GM18526 (cell line): ENCODE data around the gene ABCG1.

Experiments used
- POLR2A ChIP-seq: IDR thresholded peaks from 3 replicates; pipeline ENCODE4 v1.6.1; 2011; ENCODE audit not compliant: insufficient read length; ENCODE audit errors: extremely low read depth

ABCG1 gene

GRCh38 chr21:42338729-42339715 is 120.1 kb downstream of the ABCG1 start:
- no peak for TF ChIP-seq POLR2A

- no peak for TF ChIP-seq POLR2A
Observed at GRCh38 chr21:42340187-42341050, 121.5 kb downstream of the ABCG1 start.

- no peak for TF ChIP-seq POLR2A
Observed at GRCh38 chr21:42341776-42342542, 123.0 kb downstream of the ABCG1 start.

- TF ChIP-seq POLR2A, result no peak
Observed at GRCh38 chr21:42343101-42343500, 124.2 kb downstream of the ABCG1 start.

- TF ChIP-seq POLR2A, result no peak
Observed at GRCh38 chr21:42343556-42343955, 124.6 kb downstream of the ABCG1 start.

- no peak for TF ChIP-seq POLR2A
Observed at GRCh38 chr21:42343963-42344510, 125.1 kb downstream of the ABCG1 start.

- TF ChIP-seq POLR2A, result no peak
Observed at GRCh38 chr21:42344631-42345030, 125.7 kb downstream of the ABCG1 start.

GRCh38 chr21:42346441-42346840 is 127.5 kb downstream of the ABCG1 start:
- no peak for TF ChIP-seq POLR2A
